Measurements from ENCODE around the gene TMEM72. TPM values are rescaled to one million over a fixed set of nuclear protein-coding genes. Genes with fewer than 3 reads are reported as not detected.
A peak's percentile ranks its signal among the peaks of the same experiment; 100 is the strongest.

Gene TMEM72
- total RNA-seq, 3 donors from 2014 or later (not counting 1 experiment from before 2014, with no cell fraction given): not detected

DNA sequence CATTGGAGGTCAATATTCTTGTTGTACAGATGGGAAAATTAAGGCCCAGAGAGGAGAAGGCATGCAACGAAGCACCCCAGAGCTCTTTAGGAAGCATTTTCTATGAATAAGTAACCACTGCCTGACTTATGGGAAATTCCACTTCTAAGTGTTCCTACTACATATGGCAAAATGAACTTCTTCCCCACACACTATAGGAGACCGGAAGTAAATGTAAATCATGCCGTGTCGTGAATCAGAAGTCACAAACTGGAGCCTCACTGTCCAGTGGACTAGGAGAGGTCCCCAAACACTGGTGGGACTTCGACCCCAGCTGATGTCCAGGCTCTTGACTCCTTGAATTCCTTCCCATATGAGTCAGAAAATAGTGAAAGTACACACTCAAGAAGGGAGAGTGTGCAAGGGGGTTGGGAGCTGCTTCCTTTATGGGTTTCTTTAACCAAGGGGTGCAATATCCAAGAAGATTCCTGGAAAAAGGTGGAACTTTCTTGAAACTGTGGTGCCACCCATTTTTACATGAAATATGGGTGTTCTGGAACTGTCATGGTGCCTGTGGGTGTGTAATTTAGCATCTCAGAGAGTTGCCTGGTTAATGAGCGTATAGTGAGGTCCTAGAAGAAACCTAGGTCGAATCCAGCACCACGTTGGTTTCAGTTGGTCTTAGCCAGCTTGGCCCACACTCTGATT lies 55.1 kb downstream of the TMEM72 start:
- TF ChIP-seq, protein P1, sequence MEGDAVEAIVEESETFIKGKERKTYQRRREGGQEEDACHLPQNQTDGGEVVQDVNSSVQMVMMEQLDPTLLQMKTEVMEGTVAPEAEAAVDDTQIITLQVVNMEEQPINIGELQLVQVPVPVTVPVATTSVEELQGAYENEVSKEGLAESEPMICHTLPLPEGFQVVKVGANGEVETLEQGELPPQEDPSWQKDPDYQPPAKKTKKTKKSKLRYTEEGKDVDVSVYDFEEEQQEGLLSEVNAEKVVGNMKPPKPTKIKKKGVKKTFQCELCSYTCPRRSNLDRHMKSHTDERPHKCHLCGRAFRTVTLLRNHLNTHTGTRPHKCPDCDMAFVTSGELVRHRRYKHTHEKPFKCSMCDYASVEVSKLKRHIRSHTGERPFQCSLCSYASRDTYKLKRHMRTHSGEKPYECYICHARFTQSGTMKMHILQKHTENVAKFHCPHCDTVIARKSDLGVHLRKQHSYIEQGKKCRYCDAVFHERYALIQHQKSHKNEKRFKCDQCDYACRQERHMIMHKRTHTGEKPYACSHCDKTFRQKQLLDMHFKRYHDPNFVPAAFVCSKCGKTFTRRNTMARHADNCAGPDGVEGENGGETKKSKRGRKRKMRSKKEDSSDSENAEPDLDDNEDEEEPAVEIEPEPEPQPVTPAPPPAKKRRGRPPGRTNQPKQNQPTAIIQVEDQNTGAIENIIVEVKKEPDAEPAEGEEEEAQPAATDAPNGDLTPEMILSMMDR (IDR thresholded peaks at IDR 0.05): no peak
- no peak for ATAC-seq
- intact Hi-C loops (cut with micrococcal nuclease): no loop called here
- Mint-ChIP-seq H3K27ac (peak overlapping the region; percentile 75 to 92), H3K27me3 (ENCODE audit: low read depth in 2 of 2) (no peaks in the 10 kb centered on the region), H3K4me1 (peaks cover 81 to 97% of the 10 kb centered on the region in 2 donors), H3K9me3 (no peaks in the 10 kb centered on the region), H3K36me3 (no peaks in the 10 kb centered on the region), H3K4me3 (peak overlapping the region; percentile 71)
- Histone ChIP-seq H3K4me1 (ENCODE audit: control insufficient read depth, insufficient read depth, low read length) (peaks cover 88% of the 10 kb centered on the region), H3K9me3 (ENCODE audit: control insufficient read depth, insufficient read depth, low read length) (no peaks in the 10 kb centered on the region), H3K27ac (ENCODE audit: low read length) (peak overlapping the region; percentile 22), H3K36me3 (ENCODE audit: control insufficient read depth, insufficient read depth, low read length) (no peaks in the 10 kb centered on the region), H3K4me3 (ENCODE audit: low read length) (no peak overlapping the region), H3K27me3 (ENCODE audit: control insufficient read depth, insufficient read depth, low read length) (no peaks in the 10 kb centered on the region)
- 63% methylated on average over 8 of the region's 8 CpGs for WGBS (ENCODE audit: insufficient coverage)
- no peak for DNase-seq

- peak overlapping the region; percentile 75 to 92 for H3K27ac Mint-ChIP-seq
- Histone ChIP-seq H3K4me3 (ENCODE audit: low read length) (no peak overlapping the region), H3K27me3 (ENCODE audit: control insufficient read depth, insufficient read depth, low read length) (no peaks in the 10 kb centered on the region), H3K27ac (ENCODE audit: low read length) (peak overlapping the region; percentile 44), H3K36me3 (ENCODE audit: control insufficient read depth, insufficient read depth, low read length) (no peaks in the 10 kb centered on the region), H3K4me1 (ENCODE audit: control insufficient read depth, insufficient read depth, low read length) (peaks cover 88% of the 10 kb centered on the region), H3K9me3 (ENCODE audit: control insufficient read depth, insufficient read depth, low read length) (no peaks in the 10 kb centered on the region)
- ATAC-seq: no peak
- WGBS (ENCODE audit: insufficient coverage): 68% methylated on average over 8 of the region's 8 CpGs
- no peaks in the 10 kb centered on the region for H3K36me3 Mint-ChIP-seq
- H3K9me3 Mint-ChIP-seq: no peaks in the 10 kb centered on the region
- H3K27me3 Mint-ChIP-seq (ENCODE audit: low read depth in 2 of 2): no peaks in the 10 kb centered on the region
- peaks cover 74 to 94% of the 10 kb centered on the region in 2 donors for H3K4me1 Mint-ChIP-seq
- intact Hi-C loops (cut with micrococcal nuclease): no loop called here
- no peak for DNase-seq
- H3K4me3 Mint-ChIP-seq: no peak overlapping the region
- TF ChIP-seq, protein P1 (IDR thresholded peaks at IDR 0.05): no peak
Observed at GRCh38 chr10:44966816-44967509, 55.8 kb downstream of the TMEM72 start.

- H3K9me3 ChIP-seq (ENCODE audit: control insufficient read depth, insufficient read depth, low read length): no peaks in the 10 kb centered on the region
- 47% methylated on average over 1 of the region's 4 CpGs for WGBS (ENCODE audit: insufficient coverage)
- H3K36me3 ChIP-seq (ENCODE audit: control insufficient read depth, insufficient read depth, low read length): no peaks in the 10 kb centered on the region
- H3K27me3 ChIP-seq (ENCODE audit: control insufficient read depth, insufficient read depth, low read length): no peaks in the 10 kb centered on the region
- H3K27me3 Mint-ChIP-seq (ENCODE audit: low read depth in 2 of 2): no peaks in the 10 kb centered on the region
- H3K9me3 Mint-ChIP-seq: no peaks in the 10 kb centered on the region
- ATAC-seq (no peak), DNase-seq (no peak)
- H3K4me3 Mint-ChIP-seq: peak overlapping the region; percentile 74
- TF ChIP-seq, protein P1 (IDR thresholded peaks at IDR 0.05): no peak
- intact Hi-C loops (cut with micrococcal nuclease): loop anchor here (2.0 kb wide), 1 partner anchor 33 kb away; the partner anchor contains the start of gene ZNF22
- no peaks in the 10 kb centered on the region for H3K36me3 Mint-ChIP-seq
- peaks cover 67 to 93% of the 10 kb centered on the region in 2 donors for H3K4me1 Mint-ChIP-seq
- H3K27ac ChIP-seq (ENCODE audit: low read length): peak overlapping the region; percentile 44
- H3K4me1 ChIP-seq (ENCODE audit: control insufficient read depth, insufficient read depth, low read length): peaks cover 91% of the 10 kb centered on the region
- no peak overlapping the region for H3K4me3 ChIP-seq (ENCODE audit: low read length)
- H3K27ac Mint-ChIP-seq: peak overlapping the region; percentile 75 to 92
Observed at GRCh38 chr10:44967616-44968015, 56.5 kb downstream of the TMEM72 start.
